ENCODE data around the gene CDK3.
"Not testable (repeated sequence)": the region's sequence is repeated elsewhere in the genome, so short reads cannot be mapped to it uniquely, and the experiment has no call there.

Gene CDK3

DNA sequence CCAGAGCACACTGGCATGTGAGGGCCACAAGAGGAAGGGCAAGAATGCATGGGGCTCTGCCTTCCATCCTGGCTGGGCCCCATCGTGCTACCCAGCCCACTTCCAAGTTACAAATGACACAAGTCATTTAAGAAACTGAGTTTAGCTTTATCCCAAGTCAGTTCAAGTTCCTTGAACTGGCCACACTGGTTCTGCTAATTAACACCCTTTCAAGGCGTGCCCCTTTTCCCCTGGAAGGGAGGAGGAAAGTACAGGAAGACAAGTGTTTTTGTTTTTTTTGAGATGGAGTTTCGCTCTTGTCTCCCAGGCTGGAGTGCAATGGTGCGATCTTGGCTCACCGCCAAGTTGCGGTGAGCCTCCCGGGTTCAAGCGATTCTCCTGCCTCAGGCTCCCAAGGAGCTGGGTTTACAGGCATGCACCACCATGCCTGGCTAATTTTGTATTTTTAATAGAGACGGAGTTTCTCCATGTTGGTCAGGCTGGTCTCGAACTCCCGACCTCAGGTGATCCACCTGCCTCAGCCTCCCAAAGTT, 43.9 kb downstream of the CDK3 start:
- DNase-seq: not testable (repeated sequence)

DNA sequence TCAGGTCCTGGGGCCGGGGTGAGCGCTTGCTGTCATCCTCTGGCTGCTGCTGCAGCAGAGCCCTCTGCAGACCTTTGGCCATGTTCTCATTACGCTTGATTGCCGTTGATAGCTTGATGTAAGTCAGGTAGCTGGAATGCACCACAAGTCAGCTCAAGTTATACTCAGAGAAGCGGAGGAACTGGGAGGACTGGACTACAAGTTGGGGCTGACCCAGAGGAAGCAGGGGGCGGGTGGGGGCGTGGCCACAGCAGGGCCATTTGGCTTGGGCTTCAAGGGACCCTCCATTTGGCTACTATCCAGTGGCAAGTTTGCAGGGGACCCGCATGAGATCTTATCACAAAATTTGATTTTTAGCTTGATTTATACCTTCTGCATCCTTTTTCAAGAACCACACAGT, 45.4 kb downstream of the CDK3 start:
- DNase-seq: no peak

DNA sequence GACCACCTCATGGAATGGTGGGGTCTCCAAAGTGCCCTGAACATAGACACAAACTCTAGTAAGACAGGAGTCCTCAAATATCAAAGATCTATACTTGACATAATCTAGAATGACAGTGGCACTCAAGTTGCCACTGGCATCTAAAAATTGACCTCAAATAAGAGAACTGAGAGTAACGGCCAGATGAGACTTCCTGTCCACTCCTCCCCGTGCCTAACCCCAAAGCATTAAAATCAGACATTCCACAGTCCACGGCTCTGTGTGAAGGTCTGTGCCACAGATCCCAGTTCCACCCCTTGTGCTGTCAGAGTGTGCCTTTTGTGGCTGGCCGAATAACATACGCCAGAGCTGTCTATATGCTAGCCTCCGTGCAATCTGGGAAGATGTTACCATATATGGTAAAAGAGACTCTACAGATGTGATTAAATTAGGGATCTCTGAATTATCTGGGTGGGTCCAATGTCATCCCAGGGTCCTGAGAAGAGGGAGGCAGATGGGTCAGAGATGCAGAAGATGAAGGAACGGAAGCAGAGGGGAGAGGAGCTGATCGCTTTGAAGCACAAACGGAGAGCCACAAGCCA, 47.5 kb downstream of the CDK3 start:
- no peak for DNase-seq

DNA sequence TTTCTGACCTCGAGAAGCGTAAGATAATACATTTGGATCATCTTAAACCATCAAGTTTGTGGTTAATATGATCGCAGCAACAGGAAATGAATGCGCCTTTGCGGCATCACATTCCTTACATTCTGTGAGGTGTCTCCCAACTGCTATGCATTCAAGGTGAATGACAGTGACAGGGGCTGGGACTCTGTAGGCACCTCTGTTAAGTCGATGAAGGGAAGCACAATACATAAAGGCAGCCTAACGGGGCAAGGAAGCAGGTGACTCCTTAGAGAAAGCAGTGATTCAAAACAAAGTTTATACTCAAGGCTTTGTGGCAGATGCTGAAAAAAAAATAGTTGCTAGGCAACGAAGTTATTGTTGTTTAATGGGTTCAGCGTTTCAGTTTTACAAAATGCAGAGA, 48.1 kb downstream of the CDK3 start:
- DNase-seq: no peak

DNA sequence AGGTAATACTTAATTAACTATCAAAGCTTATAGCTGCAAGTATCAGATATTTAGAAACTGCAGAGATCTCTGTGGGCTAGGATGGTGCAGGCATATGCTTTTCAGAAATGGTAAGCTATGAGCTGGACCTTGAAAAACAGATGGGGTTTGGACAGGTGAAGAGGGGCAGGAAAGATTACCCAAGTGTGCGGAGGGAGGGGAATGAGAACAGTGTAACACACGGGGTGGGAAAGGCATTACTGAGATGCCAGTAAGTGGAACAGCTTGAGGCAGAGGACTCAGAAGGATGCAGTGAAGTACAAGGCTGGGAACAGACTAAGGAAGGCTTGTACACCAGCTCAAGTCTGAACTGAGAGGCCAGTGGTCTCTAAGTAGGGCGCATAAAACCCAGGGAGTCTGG, 48.6 kb downstream of the CDK3 start:
- DNase-seq: no peak

DNA sequence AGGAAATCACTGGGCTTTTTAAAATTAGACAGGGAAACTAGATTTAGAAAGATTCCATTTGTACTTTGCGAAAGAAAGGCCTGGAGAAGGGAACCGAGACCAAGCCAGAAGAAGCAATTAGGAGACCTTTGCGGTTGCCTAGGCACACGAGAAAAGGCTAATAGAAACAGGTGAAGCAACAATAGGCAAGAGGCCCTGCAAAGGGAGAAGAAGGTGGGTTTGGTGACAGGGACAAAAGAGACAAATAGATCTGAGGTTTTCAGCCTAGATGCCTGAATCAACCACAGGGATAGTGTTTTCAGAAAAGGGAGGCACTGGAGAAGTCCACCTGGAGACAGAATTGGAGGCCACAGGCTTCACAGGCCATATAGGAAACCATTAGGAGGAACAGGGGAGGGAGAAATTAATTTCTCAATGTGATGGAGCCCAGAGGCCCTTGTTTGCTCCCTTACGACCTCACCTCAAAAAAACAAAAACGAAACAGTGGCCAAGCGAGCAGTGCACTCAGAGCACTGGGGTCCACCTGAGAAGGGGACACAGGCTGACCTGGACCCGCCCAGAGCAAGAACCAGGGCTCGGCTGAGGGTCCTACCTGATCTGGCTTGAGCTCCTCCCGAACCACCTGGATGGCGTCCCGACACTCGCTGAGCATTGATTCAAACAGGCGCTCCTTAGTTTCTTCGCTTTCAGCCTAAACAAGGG, 49.3 kb downstream of the CDK3 start:
- no peak for DNase-seq

DNA sequence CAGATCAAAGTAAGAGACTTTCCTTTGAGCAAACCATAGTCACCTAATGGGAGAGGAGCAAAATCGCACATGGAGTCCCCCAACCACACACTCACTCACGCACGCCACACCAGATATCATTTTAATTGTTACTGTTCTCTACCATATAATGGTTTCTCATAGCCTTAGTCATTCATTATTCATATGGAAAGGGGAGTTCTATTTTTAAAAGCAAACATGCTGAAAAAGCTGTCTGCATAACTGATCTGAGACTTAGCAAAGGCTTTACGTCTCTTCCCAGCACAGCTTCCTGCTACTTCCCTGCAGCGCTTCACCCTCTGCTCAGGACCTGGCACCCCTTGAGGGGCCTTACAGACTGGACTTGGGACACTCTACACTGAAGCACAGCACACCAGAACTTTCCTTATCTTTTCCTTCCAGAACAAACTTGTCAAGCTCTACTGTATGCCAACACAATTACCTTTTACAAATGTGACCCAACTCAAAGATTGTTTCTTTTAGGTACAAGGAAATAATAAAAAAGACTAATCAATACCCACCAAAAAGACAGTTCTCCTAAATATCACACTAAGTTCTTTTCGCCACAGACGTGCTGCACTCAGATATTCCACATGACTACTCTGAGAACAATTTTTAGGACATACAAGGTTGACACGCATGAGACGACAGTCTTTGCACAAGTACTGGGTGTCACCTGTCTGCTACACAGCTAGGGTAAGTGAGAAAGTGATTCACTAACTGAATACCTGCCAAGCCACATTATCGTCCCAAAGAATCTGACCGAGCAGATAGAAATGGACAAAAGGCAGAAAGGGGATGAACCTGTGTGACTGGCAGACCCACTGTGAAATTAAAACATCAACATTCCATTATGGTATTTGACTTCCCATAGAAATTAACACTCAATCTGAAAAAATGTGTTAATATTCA, 50.1 kb downstream of the CDK3 start:
- no peak for DNase-seq

DNA sequence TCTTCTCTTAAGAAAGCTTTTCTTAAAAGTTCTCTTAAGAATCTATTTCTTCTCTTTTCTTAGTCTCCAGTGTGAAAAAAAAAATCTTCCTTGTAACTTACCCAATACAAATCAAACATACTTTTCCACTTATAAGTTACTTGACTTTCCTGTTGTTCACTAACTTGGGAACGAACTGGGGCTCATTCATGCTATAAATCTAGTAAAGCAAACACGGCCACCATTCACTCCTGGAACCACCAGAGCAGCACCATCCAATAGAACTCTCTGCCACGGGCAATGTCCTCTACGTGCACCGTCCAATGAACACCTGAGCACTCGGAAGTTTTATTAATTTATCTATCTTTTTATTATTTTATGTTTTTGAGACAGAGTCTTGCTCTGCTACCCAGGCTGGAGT, 50.9 kb downstream of the CDK3 start:
- no peak for DNase-seq

DNA sequence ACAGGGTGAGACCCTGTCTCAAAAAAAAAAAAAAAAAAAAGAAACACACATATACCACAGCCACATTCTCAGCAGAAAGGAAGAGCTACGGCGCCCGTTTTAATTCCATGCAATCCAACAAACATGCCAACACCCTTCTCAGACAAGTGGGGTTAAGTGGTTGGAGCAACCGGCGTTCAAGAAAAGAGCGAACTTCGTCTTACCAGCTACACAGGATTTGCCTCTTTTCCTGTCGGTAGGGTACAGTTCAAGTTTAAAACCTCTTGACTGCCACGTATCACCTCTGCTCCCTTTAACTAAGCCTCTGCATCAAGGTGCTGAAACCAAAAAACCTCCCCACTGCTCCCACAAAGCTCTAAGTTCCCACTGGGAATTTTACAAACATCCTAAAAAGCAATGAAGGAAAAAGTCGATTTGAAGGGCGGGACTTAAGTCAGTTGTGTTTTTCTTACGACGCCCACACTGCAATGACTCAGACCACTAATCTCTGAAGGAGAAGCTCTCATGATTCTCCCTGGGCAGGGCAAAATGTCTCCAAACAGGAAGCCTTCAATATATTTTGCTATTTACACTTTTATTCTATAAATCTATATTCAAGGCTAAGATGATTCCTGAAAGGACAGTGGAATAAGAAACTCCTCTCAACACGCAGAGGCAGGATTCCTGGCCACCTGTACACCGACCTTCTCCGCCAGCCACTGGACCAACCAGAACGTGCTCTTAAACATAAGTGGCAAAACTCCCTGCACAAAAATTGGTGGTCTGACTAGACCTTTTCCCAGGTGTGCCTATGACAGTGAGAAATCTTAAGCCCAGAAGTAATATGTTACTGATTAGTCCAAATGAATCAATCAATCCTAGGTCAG, 52.8 kb downstream of the CDK3 start:
- no peak for DNase-seq

DNA sequence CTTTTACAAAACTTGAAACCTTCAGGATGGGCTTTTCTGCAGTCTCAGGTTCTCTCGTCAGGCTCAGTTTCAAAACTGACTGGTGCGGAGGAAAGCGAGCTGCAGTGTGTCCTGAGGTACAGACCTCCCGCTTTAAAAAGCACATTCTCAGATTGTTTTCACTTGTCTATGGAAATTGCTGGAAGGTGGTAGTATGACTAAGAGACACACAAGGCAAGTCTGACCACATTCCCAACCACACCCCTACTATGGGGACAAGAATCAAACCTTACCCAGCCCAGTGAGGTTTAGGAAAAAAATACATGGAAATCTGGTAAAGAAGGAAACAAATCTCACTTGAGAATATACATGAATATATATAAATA, 53.4 kb downstream of the CDK3 start:
- no peak for DNase-seq

Data from left hindlimb (tissue), 1 donor.